HepG2 (cell line): ENCODE data around the gene GTF2H2C. TPM values are rescaled to one million over a fixed set of nuclear protein-coding genes. Genes with fewer than 3 reads are reported as not detected.

ENCODE experiments used
- FOXO1 ChIP-seq: sonication (generic); formaldehyde crosslinking; IDR thresholded peaks from 2 replicates; pipeline ENCODE4 v1.4.0; 2020; ENCODE audit warnings: missing genetic modification reagents
- HMG20A ChIP-seq: IDR thresholded peaks from 2 replicates; pipeline ENCODE4 v1.6.1; 2016; ENCODE audit warnings: borderline replicate concordance
- LCORL ChIP-seq, 2 experiments: fragments of 450-650 bp in 1 of 2; sonication (generic) in 1 of 2; formaldehyde crosslinking in 1 of 2; IDR thresholded peaks; 2 replicates each; pipeline versions ENCODE4 v1.5.0 to v1.6.1; 2017 to 2020; ENCODE audit warnings: antibody characterized with exemption in 1 of 2, missing genetic modification reagents in 1 of 2
- MATR3 ChIP-seq: sonication (generic); formaldehyde crosslinking; IDR thresholded peaks from 2 replicates; pipeline ENCODE4 v1.4.0; 2020; ENCODE audit warnings: missing genetic modification reagents
- NFIC ChIP-seq: IDR thresholded peaks from 2 replicates; pipeline ENCODE4 v1.6.1; 2012; ENCODE audit warnings: mild to moderate bottlenecking, low read length, inconsistent platforms
- PCBP1 ChIP-seq: fragments of 200-400 bp; formaldehyde crosslinking; IDR thresholded peaks from 2 replicates; pipeline ENCODE4 v1.6.1; 2017; ENCODE audit warnings: mild to moderate bottlenecking, low read depth, low read length, borderline replicate concordance
- RAD21 ChIP-seq: fragments of 450-650 bp; formaldehyde crosslinking; IDR thresholded peaks from 2 replicates; pipeline ENCODE4 v1.5.0; 2020; ENCODE audit warnings: mild to moderate bottlenecking
- SRF ChIP-seq: IDR thresholded peaks from 2 replicates; pipeline ENCODE4 v1.6.1; 2011; ENCODE audit warnings: mild to moderate bottlenecking, low read depth, low read length, moderate library complexity
- STAT5B ChIP-seq: sonication (generic); formaldehyde crosslinking; IDR thresholded peaks from 2 replicates; pipeline ENCODE4 v1.4.0; 2020; ENCODE audit warnings: missing genetic modification reagents
- YEATS2 ChIP-seq: sonication (generic); formaldehyde crosslinking; IDR thresholded peaks from 2 replicates; pipeline ENCODE4 v1.4.0; 2020; ENCODE audit warnings: missing genetic modification reagents, borderline replicate concordance
- ZFP37 ChIP-seq: sonication (generic); formaldehyde crosslinking; IDR thresholded peaks from 2 replicates; pipeline ENCODE4 v1.4.0; 2020; ENCODE audit warnings: missing genetic modification reagents, borderline replicate concordance
- ZMYM2 ChIP-seq: sonication (generic); formaldehyde crosslinking; IDR thresholded peaks from 2 replicates; pipeline ENCODE4 v1.8.0; 2022; ENCODE audit warnings: mild to moderate bottlenecking, missing genetic modification reagents
- ZNF138 ChIP-seq: sonication (generic); formaldehyde crosslinking; IDR thresholded peaks from 2 replicates; pipeline ENCODE4 v1.5.0; 2020; ENCODE audit warnings: mild to moderate bottlenecking, low read depth, missing genetic modification reagents
- ZNF264 ChIP-seq: sonication (generic); formaldehyde crosslinking; IDR thresholded peaks from 2 replicates; pipeline ENCODE4 v1.4.0; 2020; ENCODE audit warnings: missing genetic modification reagents
- ZNF562 ChIP-seq: sonication (generic); formaldehyde crosslinking; IDR thresholded peaks from 2 replicates; pipeline ENCODE4 v1.8.0; 2022; ENCODE audit warnings: missing genetic modification reagents, borderline replicate concordance
- ZNF644 ChIP-seq: IDR thresholded peaks from 2 replicates; pipeline ENCODE4 v1.6.1; 2016; ENCODE audit warnings: low read depth
- ZNF768 ChIP-seq: sonication (generic); formaldehyde crosslinking; IDR thresholded peaks from 2 replicates; pipeline ENCODE4 v1.4.0; 2020; ENCODE audit warnings: missing genetic modification reagents
- polyA plus RNA-seq, 8 experiments: library from polyadenylated mRNA; depleted of rRNA in 3 of 8; stranded (reverse) in 7 of 8; unstranded in 1 of 8; fragments of >200 nt; fragmentation: Illumina TruSeq in 4 of 8; extraction: Trizol in 4 of 8; gene quantifications; 2 replicates each; pipeline versions ENCODE4 v1.2.1 to v1.2.3, GENCODE V29; 2011 to 2016; ENCODE audit warnings: low read depth in 4 of 8, missing spikeins in 1 of 8, mixed read lengths in 1 of 8; ENCODE audit not compliant: insufficient read depth in 1 of 8
- total RNA-seq, 5 experiments: library from RNA; depleted of rRNA; stranded (reverse); fragments of >200 nt; fragmentation: Illumina TruSeq; extraction: Trizol; gene quantifications; 2 replicates each; pipeline ENCODE4 v1.2.3, GENCODE V29; 2016; ENCODE audit warnings: low read depth in 1 of 5
- TF ChIP-seq, protein P1 (sequence below): sonication (generic); formaldehyde crosslinking; IDR thresholded peaks from 2 replicates; pipeline ENCODE4 v1.4.0; 2020; ENCODE audit warnings: low read depth, mild to moderate bottlenecking, missing genetic modification reagents
- TF ChIP-seq, protein P2 (sequence below): sonication (generic); formaldehyde crosslinking; IDR thresholded peaks from 2 replicates; pipeline ENCODE4 v1.8.1; 2023; ENCODE audit warnings: mild to moderate bottlenecking, missing genetic modification reagents
- TF ChIP-seq, protein P3 (sequence below): sonication (generic); formaldehyde crosslinking; IDR thresholded peaks from 2 replicates; pipeline ENCODE4 v1.8.0; 2022; ENCODE audit warnings: missing genetic modification reagents, mild to moderate bottlenecking, moderate library complexity, borderline replicate concordance
- TF ChIP-seq, protein P4 (sequence below): sonication (generic); formaldehyde crosslinking; IDR thresholded peaks from 2 replicates; pipeline ENCODE4 v1.4.0; 2020; ENCODE audit warnings: missing genetic modification reagents, borderline replicate concordance
- TF ChIP-seq, protein P5 (sequence below): sonication (generic); formaldehyde crosslinking; IDR thresholded peaks from 2 replicates; pipeline ENCODE4 v1.5.0; 2020; ENCODE audit warnings: missing genetic modification reagents, mild to moderate bottlenecking, borderline replicate concordance

Gene GTF2H2C
- total and polyA plus RNA-seq, 2 of the 13 experiments (the other 11 are each of a cell fraction or from before 2014, with no cell fraction given), result 29.7 to 62.9 TPM

DNA sequence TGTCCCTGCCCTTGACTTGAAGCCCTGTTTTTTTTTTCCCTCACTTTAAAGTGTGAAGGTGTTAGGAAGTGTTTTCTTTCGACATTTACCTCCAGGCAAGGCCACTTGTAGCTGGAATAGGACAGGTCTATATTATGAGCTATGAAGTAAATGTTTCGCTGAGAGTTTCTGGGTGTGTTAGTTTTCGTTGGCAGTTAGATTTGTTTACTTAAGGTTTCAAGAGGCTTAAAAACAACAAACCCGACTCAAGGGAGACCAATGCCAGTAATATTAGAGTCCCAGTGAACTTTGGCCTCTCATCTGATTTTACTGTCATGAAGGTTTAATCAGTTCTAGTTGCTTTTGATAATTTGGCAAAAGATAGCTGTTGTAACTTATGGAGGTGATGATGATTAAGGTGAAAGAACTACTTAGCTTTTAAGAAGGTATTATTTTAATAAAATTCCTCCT lies 42.2 kb upstream of the GTF2H2C start (continued):
- TF ChIP-seq, protein P1, sequence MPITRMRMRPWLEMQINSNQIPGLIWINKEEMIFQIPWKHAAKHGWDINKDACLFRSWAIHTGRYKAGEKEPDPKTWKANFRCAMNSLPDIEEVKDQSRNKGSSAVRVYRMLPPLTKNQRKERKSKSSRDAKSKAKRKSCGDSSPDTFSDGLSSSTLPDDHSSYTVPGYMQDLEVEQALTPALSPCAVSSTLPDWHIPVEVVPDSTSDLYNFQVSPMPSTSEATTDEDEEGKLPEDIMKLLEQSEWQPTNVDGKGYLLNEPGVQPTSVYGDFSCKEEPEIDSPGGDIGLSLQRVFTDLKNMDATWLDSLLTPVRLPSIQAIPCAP, result no peak
- TF ChIP-seq MATR3 (CRISPR knock-in tag), result no peak
- peak; percentile 29; the same call in 1 of the 2 replicates for TF ChIP-seq NFIC
- no peak for TF ChIP-seq ZMYM2 (CRISPR knock-in tag)
- no peak for TF ChIP-seq PCBP1
- no peak for TF ChIP-seq STAT5B (CRISPR knock-in tag)
- TF ChIP-seq ZFP37 (CRISPR knock-in tag), result no peak
- TF ChIP-seq ZNF562 (CRISPR knock-in tag), result no peak
- peak; percentile 17; the same call in 1 of the 2 replicates for TF ChIP-seq YEATS2
- TF ChIP-seq, protein P2, sequence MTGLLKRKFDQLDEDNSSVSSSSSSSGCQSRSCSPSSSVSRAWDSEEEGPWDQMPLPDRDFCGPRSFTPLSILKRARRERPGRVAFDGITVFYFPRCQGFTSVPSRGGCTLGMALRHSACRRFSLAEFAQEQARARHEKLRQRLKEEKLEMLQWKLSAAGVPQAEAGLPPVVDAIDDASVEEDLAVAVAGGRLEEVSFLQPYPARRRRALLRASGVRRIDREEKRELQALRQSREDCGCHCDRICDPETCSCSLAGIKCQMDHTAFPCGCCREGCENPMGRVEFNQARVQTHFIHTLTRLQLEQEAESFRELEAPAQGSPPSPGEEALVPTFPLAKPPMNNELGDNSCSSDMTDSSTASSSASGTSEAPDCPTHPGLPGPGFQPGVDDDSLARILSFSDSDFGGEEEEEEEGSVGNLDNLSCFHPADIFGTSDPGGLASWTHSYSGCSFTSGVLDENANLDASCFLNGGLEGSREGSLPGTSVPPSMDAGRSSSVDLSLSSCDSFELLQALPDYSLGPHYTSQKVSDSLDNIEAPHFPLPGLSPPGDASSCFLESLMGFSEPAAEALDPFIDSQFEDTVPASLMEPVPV (CRISPR knock-in tag), result no peak
- TF ChIP-seq, protein P3, sequence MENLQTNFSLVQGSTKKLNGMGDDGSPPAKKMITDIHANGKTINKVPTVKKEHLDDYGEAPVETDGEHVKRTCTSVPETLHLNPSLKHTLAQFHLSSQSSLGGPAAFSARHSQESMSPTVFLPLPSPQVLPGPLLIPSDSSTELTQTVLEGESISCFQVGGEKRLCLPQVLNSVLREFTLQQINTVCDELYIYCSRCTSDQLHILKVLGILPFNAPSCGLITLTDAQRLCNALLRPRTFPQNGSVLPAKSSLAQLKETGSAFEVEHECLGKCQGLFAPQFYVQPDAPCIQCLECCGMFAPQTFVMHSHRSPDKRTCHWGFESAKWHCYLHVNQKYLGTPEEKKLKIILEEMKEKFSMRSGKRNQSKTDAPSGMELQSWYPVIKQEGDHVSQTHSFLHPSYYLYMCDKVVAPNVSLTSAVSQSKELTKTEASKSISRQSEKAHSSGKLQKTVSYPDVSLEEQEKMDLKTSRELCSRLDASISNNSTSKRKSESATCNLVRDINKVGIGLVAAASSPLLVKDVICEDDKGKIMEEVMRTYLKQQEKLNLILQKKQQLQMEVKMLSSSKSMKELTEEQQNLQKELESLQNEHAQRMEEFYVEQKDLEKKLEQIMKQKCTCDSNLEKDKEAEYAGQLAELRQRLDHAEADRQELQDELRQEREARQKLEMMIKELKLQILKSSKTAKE (CRISPR knock-in tag), result no peak
- TF ChIP-seq ZNF644, result 0 out of 2 replicates have a peak, but pooled peaks have one; percentile 9
- TF ChIP-seq RAD21 (CRISPR knock-in tag), result no peak
- TF ChIP-seq SRF, result no peak
- TF ChIP-seq HMG20A (CRISPR knock-in tag), result peak; percentile 51; the same call in 1 of the 2 replicates
- TF ChIP-seq, protein P4, sequence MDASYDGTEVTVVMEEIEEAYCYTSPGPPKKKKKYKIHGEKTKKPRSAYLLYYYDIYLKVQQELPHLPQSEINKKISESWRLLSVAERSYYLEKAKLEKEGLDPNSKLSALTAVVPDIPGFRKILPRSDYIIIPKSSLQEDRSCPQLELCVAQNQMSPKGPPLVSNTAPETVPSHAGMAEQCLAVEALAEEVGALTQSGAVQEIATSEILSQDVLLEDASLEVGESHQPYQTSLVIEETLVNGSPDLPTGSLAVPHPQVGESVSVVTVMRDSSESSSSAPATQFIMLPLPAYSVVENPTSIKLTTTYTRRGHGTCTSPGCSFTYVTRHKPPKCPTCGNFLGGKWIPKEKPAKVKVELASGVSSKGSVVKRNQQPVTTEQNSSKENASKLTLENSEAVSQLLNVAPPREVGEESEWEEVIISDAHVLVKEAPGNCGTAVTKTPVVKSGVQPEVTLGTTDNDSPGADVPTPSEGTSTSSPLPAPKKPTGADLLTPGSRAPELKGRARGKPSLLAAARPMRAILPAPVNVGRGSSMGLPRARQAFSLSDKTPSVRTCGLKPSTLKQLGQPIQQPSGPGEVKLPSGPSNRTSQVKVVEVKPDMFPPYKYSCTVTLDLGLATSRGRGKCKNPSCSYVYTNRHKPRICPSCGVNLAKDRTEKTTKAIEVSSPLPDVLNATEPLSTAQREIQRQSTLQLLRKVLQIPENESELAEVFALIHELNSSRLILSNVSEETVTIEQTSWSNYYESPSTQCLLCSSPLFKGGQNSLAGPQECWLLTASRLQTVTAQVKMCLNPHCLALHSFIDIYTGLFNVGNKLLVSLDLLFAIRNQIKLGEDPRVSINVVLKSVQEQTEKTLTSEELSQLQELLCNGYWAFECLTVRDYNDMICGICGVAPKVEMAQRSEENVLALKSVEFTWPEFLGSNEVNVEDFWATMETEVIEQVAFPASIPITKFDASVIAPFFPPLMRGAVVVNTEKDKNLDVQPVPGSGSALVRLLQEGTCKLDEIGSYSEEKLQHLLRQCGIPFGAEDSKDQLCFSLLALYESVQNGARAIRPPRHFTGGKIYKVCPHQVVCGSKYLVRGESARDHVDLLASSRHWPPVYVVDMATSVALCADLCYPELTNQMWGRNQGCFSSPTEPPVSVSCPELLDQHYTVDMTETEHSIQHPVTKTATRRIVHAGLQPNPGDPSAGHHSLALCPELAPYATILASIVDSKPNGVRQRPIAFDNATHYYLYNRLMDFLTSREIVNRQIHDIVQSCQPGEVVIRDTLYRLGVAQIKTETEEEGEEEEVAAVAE (CRISPR knock-in tag), result no peak
- TF ChIP-seq ZNF768 (CRISPR knock-in tag), result no peak
- no peak for TF ChIP-seq ZNF264
- TF ChIP-seq FOXO1 (CRISPR knock-in tag), result peak; percentile 17; the same call in 1 of the 2 replicates
- no peak for TF ChIP-seq LCORL (IDR thresholded peaks at IDR 0.05)
- 0 out of 2 replicates have a peak, but pooled peaks have one; percentile 29 for TF ChIP-seq LCORL (CRISPR knock-in tag; IDR thresholded peaks at IDR 0.05)
- TF ChIP-seq ZNF138, result no peak
- TF ChIP-seq, protein P5, sequence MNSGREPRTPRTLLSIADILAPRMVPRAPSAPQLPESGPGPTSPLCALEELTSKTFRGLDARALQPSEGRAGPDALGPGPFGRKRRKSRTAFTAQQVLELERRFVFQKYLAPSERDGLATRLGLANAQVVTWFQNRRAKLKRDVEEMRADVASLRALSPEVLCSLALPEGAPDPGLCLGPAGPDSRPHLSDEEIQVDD, result no peak
